Kidney capillary endothelial cell (primary cell): ENCODE results near the gene RNF114.
"Not testable (repeated sequence)": the region's sequence is repeated elsewhere in the genome, so short reads cannot be mapped to it uniquely, and the experiment has no call there.

Source experiments
- DNase-seq: peaks from one replicate; pipeline ENCODE4 v3.0.0-alpha.2; 2018; ENCODE audit warnings: low spot score

RNF114 gene

GRCh38 chr20:49964964-49965780 lies 29.0 kb downstream of the RNF114 start:
- DNase-seq: peak; percentile 46

DNA sequence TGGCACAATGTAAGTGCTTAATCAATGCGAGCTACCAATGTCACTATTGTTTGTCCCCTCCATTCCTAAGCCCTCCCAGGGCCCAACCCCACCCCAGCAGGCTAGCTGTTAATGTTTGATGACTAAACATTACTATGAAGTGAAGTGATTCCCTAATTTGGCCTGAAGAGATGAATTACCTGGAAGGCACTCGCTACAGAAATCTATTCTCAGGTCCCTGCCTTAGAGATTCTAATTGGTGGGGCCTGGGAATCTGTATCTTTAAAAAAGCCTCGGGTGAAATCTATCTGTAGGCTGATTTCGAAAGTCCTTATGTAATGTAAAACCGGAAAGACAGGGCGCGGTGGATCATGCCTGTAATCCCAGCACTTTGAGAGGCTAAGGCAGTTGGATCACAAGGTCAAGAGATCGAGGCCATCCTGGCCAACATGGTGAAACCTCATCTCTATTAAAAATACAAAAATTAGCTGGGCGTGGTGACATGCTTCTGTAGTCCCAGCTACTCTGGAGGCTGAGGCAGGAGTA lies 29.6 kb downstream of the RNF114 start:
- DNase-seq: no peak

DNA sequence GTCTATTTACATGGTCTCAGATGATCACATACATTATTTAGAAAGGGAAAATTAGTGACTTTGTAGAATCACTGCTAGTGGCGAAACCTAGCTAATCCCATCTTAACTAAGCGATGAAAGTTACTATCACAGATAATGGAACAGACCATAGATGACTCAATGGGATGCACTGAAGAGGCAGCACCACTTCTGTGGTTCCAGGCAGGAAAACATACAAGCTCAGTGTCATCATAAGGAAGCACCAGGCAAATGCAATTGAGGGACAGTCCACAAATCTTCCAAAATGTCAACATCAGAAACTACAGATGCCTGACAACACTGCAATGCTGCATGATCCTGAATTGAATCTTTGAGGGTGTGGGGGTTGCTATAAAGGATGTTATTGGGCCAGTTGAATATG lies 30.7 kb downstream of the RNF114 start:
- DNase-seq: no peak

GRCh38 chr20:49969234-49969633 lies 33.0 kb downstream of the RNF114 start:
- no peak for DNase-seq

DNA sequence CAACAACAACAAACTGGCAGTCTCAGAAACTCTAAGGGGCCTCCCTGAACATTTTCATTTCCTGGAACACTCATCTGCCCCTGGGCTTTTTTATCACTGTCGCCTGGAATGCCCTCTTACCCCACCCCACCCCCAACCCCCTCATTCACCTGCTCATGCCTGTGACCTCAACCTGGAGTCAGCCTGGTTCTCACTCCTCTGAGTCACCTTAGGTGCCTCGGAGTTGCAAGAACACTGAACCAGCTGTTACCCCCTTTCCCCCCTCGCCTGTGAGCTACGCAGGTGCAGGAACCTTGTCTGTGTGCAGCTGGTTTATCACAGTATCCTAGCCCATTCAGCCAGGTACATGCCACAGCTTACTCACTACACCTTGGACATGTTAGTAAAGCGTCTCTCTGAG lies 33.7 kb downstream of the RNF114 start:
- DNase-seq: no peak

- DNase-seq: no peak
Measured at GRCh38 chr20:49970498-49970897, 34.3 kb downstream of the RNF114 start.

- DNase-seq: no peak
Measured at GRCh38 chr20:49973981-49974380, 37.8 kb downstream of the RNF114 start.

DNA sequence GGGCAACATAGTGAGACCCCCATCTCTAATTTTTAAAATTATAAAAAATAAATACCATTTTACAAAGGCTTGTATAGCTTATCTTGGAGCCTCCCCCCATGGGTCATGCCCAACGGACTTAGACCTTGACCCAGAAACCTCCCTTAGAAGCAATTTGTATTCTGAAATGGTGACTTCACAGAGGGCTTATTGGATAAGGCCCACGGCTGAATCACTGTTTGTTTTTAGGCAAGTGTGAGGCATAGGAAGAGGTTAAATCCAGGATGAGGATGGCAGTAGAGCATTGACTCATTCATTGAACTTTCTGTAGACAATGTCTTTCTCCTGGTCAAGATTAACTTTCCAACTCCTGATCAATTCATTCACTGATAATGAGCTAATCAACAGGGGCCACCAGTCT lies 40.3 kb downstream of the RNF114 start:
- DNase-seq: peak; percentile 63

- not testable (repeated sequence) for DNase-seq
Measured at GRCh38 chr20:49977740-49978139, 41.5 kb downstream of the RNF114 start.

DNA sequence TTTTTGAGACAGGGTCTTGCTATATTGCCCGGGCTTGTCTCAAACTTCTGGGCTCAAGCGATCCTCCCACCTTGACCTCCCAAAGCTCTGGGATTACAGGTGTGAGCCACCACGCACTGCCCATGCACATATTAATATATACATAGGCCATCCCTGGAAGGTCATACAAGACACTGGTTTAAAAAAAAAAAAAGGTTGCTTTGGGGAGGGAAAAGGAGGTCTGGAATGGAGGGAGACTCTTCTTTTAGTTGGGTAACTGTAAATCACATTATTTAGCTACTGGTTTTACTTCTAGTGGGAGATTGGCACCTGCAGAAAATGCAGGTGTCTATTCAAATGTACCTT lies 42.5 kb downstream of the RNF114 start:
- DNase-seq: no peak

DNA sequence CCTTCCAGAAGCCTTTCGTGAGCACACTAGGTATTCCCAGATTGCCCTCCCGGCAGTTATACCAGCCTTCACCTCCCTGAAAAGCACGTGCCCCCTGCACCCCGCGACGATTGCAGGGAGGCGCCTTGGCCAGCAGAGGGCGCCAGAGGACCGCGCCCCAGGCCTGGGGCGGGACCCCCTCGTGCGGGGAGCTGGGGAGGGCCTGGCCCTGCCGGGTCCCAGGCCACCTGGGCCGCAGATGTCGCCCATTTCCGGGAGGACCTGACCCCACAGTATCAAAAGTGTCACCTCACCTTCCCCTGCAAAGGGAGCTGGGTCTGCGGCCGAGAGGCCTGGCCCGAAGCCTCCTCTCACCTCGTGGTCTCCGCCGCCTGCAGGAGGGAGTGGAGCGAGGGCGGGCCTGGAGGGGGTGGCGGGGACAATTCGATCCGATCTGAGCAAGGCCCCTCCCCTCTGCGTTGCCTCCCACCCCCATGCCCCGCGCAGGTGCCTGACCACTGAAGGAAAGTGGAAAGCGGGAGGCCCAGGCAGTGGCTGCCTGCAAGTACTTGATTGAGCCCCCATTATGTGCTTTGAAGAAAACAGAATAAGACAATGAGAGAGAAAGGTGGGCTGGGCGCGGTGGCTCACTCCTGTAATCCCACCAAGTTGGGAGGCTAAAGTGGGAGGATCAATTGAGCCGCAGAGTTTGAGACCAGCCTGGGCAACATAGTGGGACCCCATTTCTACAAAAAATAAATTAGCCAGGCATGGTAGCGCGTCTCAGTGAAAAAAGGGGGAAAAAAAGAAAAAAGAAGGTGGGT lies 43.0 kb downstream of the RNF114 start:
- DNase-seq: peak; percentile 57

DNA sequence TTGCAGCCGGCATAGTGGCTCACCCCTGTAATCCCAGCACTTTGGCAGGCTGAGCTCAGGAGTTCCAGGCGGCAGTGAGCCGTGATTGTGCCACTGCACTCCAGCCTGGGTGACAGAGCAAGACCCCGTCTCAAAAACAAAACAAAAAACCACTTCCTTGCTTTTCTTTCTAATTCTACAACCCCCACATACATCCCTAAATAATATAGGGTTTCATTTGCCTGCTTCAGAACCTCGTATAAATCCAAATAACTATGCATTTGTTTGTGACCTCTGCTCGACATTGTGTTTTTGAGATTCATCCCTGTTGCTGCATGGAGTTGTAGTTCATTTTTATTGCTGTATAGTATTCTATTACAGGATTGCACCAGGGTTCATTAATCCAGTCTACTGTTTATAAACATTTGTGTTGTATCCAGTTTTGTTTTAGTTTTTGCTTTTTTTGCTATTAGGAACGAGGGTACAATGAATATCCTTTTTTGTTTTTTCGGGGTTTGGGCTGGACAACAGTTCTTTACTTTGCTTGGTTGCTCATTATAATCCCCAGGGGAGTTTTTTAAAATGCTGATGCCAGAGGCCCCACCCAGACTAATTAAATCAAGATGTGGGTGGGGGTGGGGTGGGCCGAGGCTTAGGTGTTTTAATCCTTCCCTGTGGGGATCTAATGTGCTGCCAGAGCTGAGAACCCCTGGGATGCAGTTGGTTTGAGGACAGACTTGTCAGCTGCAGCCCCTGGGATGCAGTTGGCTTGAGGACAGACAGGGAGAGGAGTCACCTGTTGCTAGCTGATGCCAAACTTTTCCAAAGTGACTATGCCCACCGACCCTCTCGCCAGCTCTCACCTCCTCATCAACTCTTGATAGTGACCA lies 44.2 kb downstream of the RNF114 start:
- no peak for DNase-seq

DNA sequence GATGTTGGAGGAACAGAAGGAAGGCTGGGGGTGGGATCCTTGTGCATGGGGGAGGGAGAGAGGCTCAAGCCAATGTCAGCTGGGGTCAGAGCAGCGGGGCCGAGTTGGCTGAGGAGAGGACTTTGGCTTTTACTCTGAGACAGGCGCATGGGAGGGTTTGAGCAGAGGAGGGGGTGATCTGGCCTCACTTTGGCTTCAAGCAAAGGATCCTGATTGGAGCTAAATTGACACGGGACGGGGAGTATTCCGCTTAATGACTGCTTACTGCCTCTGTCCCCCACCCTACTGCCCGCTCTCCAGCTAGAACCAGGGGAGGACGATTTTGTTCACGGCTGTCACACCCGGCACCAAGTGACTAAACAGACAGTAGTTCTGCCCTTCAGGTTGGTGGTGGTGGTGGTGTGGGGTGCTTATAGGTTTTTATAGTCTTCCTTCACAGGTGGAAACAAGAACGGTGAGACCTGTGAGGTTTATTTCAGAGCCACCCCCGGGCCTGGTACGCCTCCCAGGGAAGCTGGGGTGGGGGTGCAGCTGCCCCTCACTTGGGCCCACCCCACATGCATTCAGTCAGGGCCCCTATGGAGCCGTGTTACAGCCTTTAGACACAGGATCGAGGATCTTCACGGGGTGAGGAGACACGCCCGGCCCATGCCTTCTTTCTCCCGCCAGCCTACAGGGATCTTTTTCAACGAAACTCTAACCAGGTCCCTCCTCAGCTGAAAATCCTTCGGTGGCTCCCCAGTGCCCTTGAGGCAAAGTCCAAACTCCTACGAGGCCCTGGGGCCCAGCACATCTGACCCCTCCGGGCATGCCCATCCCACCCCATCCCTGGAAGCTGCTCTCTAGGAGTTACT lies 45.2 kb downstream of the RNF114 start:
- no peak for DNase-seq

DNA sequence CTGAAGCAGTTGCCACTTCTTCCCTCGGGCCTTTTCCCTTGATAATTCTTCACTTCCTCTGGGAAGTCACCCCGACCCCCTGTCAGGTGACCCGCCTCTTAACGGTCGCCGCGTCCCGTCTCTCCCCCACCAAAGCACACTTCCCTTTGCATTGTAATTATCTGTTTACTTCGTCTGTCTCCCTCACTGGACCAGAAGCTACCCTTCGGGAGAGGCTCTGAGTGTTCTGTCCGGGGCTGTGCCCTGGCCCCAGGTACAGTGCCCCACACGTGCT lies 45.8 kb downstream of the RNF114 start:
- no peak for DNase-seq

DNA sequence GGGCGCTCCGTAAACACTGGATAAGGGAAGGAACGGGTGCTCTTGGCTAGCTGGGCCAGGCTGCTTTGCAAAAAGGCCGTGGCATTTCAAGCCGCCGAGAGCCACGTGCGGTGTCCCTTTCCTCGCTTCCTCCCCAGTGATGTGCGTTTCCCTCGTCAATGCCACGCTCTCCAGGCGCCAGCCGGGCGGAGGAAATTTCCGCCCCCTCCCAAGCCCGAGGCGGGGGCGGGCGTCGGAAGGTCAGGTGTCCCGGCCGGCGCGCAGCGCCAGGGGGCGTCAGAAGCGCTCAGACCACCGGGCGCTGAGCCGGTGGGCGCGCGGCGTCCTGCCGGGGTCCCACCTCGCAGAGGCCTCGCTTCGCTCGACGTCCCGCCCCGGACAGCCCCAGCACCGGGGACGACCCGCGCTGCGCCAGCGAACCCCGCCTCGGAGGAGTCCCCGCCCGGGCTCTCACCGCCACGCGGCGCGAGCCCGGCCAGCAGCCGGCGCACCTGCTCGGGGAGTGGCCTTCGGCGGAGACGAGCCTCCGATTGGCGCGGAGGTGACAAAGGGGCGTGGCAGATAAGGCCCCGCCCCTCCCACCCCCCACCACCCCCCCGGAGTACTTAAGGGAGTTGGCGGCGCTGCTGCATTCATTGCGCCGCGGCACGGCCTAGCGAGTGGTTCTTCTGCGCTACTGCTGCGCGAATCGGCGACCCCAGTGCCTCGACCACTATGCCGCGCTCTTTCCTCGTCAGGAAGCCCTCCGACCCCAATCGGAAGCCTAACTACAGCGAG lies 46.3 kb downstream of the RNF114 start, which contains the start of gene SNAI1:
Gene SNAI1 (plus strand): TSS at position 635 of the 777 bp plus-strand sequence. CDS start 80 bp downstream, at position 715.
- peak; percentile 90 for DNase-seq

- peak; percentile 18 for DNase-seq
Measured at GRCh38 chr20:49983123-49983847, 47.1 kb downstream of the RNF114 start.

DNA sequence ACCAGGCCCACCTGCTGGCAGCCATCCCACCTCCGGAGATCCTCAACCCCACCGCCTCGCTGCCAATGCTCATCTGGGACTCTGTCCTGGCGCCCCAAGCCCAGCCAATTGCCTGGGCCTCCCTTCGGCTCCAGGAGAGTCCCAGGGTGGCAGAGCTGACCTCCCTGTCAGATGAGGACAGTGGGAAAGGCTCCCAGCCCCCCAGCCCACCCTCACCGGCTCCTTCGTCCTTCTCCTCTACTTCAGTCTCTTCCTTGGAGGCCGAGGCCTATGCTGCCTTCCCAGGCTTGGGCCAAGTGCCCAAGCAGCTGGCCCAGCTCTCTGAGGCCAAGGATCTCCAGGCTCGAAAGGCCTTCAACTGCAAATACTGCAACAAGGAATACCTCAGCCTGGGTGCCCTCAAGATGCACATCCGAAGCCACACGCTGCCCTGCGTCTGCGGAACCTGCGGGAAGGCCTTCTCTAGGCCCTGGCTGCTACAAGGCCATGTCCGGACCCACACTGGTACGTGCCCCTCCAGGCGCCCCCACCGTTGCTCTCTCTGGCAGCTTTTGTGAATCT lies 47.7 kb downstream of the RNF114 start:
- no peak for DNase-seq

GRCh38 chr20:49984426-49985153 lies 48.4 kb downstream of the RNF114 start:
- DNase-seq: no peak

DNA sequence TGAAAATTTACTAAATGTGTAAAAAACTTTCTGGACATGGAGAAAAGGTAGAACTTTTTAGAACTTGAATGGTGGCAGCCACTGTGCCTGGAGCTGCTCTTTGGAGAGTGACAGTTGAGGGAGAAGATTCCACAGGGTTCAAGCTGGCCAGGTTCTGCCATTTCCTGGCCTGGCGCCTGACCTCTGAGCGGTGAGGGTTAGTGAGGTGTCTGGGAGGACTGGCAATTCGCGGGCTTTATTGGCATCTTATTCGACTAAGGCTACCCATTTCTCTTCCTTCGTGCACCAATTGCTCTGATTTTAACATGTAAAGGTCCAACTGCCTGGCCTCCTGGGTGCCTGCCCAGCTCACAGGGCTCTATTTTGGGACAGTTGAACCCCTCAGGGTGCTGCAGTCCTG lies 49.0 kb downstream of the RNF114 start:
- DNase-seq: no peak
